Endothelial cell of umbilical vein (primary cell): ENCODE measurements around the gene SYT11. TPM values are rescaled to one million over a fixed set of nuclear protein-coding genes. Genes with fewer than 3 reads are reported as not detected.
"Not testable (repeated sequence)": the region's sequence is repeated elsewhere in the genome, so short reads cannot be mapped to it uniquely, and the experiment has no call there.

Experiments used
- BruUV-seq: library from RNA; stranded (reverse); fragments of 400-500 nt; replicated peaks from 2 replicates; lab custom pipeline; 2021; lab: Mats Ljungman, UMichigan
- CTCF ChIA-PET: fragments of 300-600, 350-600 bp; sonication (Branson Sonifier 250); formaldehyde crosslinking; loops from one replicate; lab custom pipeline; 2021; ENCODE audit warnings: antibody characterized with exemption, inconsistent platforms; lab: Charles Lee
- POLR2A ChIA-PET: fragments of 300-600, 350-600 bp; sonication (Branson Sonifier 250); formaldehyde crosslinking; loops from one replicate; lab custom pipeline; 2021; ENCODE audit warnings: antibody characterized with exemption, inconsistent platforms; lab: Charles Lee
- DNase-seq: peaks from one replicate; pipeline ENCODE4 v3.0.0-alpha.2; 2011; ENCODE audit warnings: low read depth, low spot score
- FAIRE-seq: peaks from 2 replicates; lab custom pipeline; 2011; peaks lifted over from hg19 to GRCh38; lab: Jason Lieb, UNC
- H2AFZ ChIP-seq: 2 replicates; pipeline ENCODE4 v1.6.0; 2012; ENCODE audit warnings: low read depth, low read length, control low read depth, inconsistent platforms
- H3K27ac ChIP-seq: 2 replicates; pipeline ENCODE4 v1.5.1; 2011; ENCODE audit warnings: low read depth, mild to moderate bottlenecking, control low read depth, low read length, moderate library complexity; ENCODE audit not compliant: insufficient read depth
- H3K27me3 ChIP-seq, 2 experiments: 2 replicates each; pipeline versions ENCODE4 v1.6.0 to v1.6.1; 2011; ENCODE audit warnings: low read length in 2 of 2, mixed read lengths in 1 of 2; ENCODE audit not compliant: control insufficient read depth in 2 of 2, insufficient read depth in 2 of 2
- H3K36me3 ChIP-seq, 2 experiments: 2 replicates in 1 of 2; 3 replicates in 1 of 2; pipeline ENCODE4 v1.5.1; 2011; ENCODE audit warnings: low read length in 2 of 2, mild to moderate bottlenecking in 1 of 2, moderate library complexity in 1 of 2; ENCODE audit not compliant: control insufficient read depth in 2 of 2, insufficient read depth in 2 of 2; ENCODE audit errors: extremely low read depth in 1 of 2
- H3K4me1 ChIP-seq: 3 replicates; pipeline ENCODE4 v1.5.1; 2011; ENCODE audit warnings: mild to moderate bottlenecking, low read length; ENCODE audit not compliant: control insufficient read depth, insufficient read depth; ENCODE audit errors: extremely low read depth
- H3K4me2 ChIP-seq: 2 replicates; pipeline ENCODE4 v1.6.1; 2011; ENCODE audit warnings: low read length, control low read depth, mixed read lengths; ENCODE audit not compliant: insufficient read depth
- H3K4me3 ChIP-seq, 3 experiments: fragments of 200-600 bp in 1 of 3; sonication (generic), shearing (Covaris generic) in 1 of 3; replicated peaks in 1 of 3; 2 replicates each; pipeline ENCODE4 v1.5.1; 2011 to 2016; ENCODE audit warnings: control low read depth in 3 of 3, low read length in 3 of 3, mild to moderate bottlenecking in 2 of 3, inconsistent platforms in 1 of 3, low read depth in 1 of 3, moderate library complexity in 1 of 3; ENCODE audit not compliant: insufficient read depth in 1 of 3
- H3K79me2 ChIP-seq: 2 replicates; pipeline ENCODE4 v1.6.0; 2012; ENCODE audit warnings: low read length, inconsistent platforms; ENCODE audit not compliant: control insufficient read depth, insufficient read depth
- H3K9ac ChIP-seq: replicated peaks from 2 replicates; pipeline ENCODE3; 2011; ENCODE audit warnings: low read length, control low read depth; ENCODE audit not compliant: insufficient read depth; ENCODE audit errors: extremely low read depth
- H3K9me1 ChIP-seq: replicated peaks from 3 replicates; pipeline ENCODE4 v1.6.0; 2011; ENCODE audit warnings: mild to moderate bottlenecking, low read length; ENCODE audit not compliant: control insufficient read depth, insufficient read depth; ENCODE audit errors: extremely low read depth
- H3K9me3 ChIP-seq: replicated peaks from 2 replicates; pipeline ENCODE4 v1.5.1; 2012; ENCODE audit warnings: low read length, inconsistent platforms; ENCODE audit not compliant: control insufficient read depth, insufficient read depth
- H4K20me1 ChIP-seq: replicated peaks from 2 replicates; pipeline ENCODE3; 2011; ENCODE audit warnings: mild to moderate bottlenecking, low read length; ENCODE audit not compliant: control insufficient read depth, insufficient read depth; ENCODE audit errors: extremely low read depth
- CTCF ChIP-seq, 2 donors: IDR thresholded peaks; 1 replicate in 1 of 2; 2 replicates in 1 of 2; pipeline ENCODE4 v1.5.1; 2011; ENCODE audit warnings: low read length in 2 of 2, mild to moderate bottlenecking in 2 of 2, moderate library complexity in 2 of 2, control low read depth in 1 of 2, inconsistent platforms in 1 of 2, low read depth in 1 of 2; ENCODE audit not compliant: insufficient read depth in 1 of 2; ENCODE audit errors: extremely low read depth in 1 of 2
- EZH2 ChIP-seq: IDR thresholded peaks from 2 replicates; pipeline ENCODE4 v1.6.1; 2012; ENCODE audit warnings: borderline replicate concordance, low read depth, mild to moderate bottlenecking, moderate library complexity, low read length, inconsistent platforms; ENCODE audit not compliant: severe bottlenecking
- FOS ChIP-seq: IDR thresholded peaks from 2 replicates; pipeline ENCODE4 v1.6.1; 2011; ENCODE audit warnings: mild to moderate bottlenecking, low read length, moderate library complexity, borderline replicate concordance; ENCODE audit not compliant: insufficient read depth
- GATA2 ChIP-seq: IDR thresholded peaks from 2 replicates; pipeline ENCODE4 v1.7.0; 2011; ENCODE audit warnings: low read depth, mild to moderate bottlenecking, moderate library complexity, mixed read lengths, low read length; ENCODE audit not compliant: insufficient read length, insufficient read depth
- JUN ChIP-seq: IDR thresholded peaks from 2 replicates; pipeline ENCODE4 v1.6.1; 2011; ENCODE audit warnings: borderline replicate concordance, low read depth; ENCODE audit not compliant: insufficient read length, insufficient read depth
- MAX ChIP-seq: IDR thresholded peaks from 2 replicates; pipeline ENCODE4 v1.6.1; 2011; ENCODE audit not compliant: insufficient read depth, insufficient read length
- MYC ChIP-seq: IDR thresholded peaks from one replicate; pipeline ENCODE4 v1.6.1; 2011; ENCODE audit warnings: mild to moderate bottlenecking, low read depth, low read length
- POLR2A ChIP-seq: IDR thresholded peaks from 2 replicates; pipeline ENCODE4 v1.6.1; 2012; ENCODE audit warnings: low read depth, mild to moderate bottlenecking, control low read depth, low read length
- POLR2AphosphoS5 ChIP-seq: IDR thresholded peaks from 2 replicates; pipeline ENCODE4 v1.6.1; 2012; ENCODE audit warnings: low read depth, mild to moderate bottlenecking, control low read depth, low read length, moderate library complexity; ENCODE audit not compliant: insufficient read depth
- dilution Hi-C: fragments of 300-500 bp; cut with MboI; formaldehyde crosslinking; loops from one replicate; pipeline ENCODE4 v1.15.0; 2019; ENCODE audit warnings: low sequenced_read_pairs; ENCODE audit not compliant: extremely low pct_ligation_motif_present
- intact Hi-C: fragments of 100-400 bp; cut with micrococcal nuclease; formaldehyde crosslinking; loops from one replicate; pipeline ENCODE4 v1.10.0; 2022
- polyA plus RNA-seq, 4 experiments: library from polyadenylated mRNA; depleted of rRNA in 3 of 4; stranded (reverse) in 3 of 4; unstranded in 1 of 4; fragments of >200 nt; gene quantifications; 2 replicates each; pipeline versions ENCODE4 v1.2.1 to v1.2.3, GENCODE V29; 2011 to 2012; ENCODE audit warnings: missing spikeins in 1 of 4
- total RNA-seq: library from RNA; stranded (reverse); gene quantifications from 2 replicates; pipeline ENCODE4 v1.2.3, GENCODE V29; 2021

Gene SYT11
- total and polyA plus RNA-seq, 2 donors (not counting 3 experiments of a cell fraction or from before 2014, with no cell fraction given), result 28.2 to 36.5 TPM

GRCh38 chr1:155929057-155929456, 69.7 kb downstream of the SYT11 start:
- Histone ChIP-seq H2AFZ (no peak overlapping the region), H3K79me2 (peaks cover 71% of the 10 kb centered on the region), H3K9ac (no peak overlapping the region), H3K9me1 (no peaks in the 10 kb centered on the region), H3K4me1 (peaks cover 38% of the 10 kb centered on the region), H3K9me3 (no peaks in the 10 kb centered on the region), H3K4me2 (no peak overlapping the region), H3K27me3 (no peaks in the 10 kb centered on the region), H3K27ac (no peak overlapping the region), H4K20me1 (peaks cover 4% of the 10 kb centered on the region), H3K36me3 (peaks cover 29 to 38% of the 10 kb centered on the region in 2 experiments), H3K4me3 (no peak overlapping the region)
- intact Hi-C loops (no loop called here), dilution Hi-C loops (no loop called here)
- DNase-seq, result no peak
- no TSS peak for BruUV-seq
- TF ChIP-seq MYC, result no peak
- TF ChIP-seq POLR2AphosphoS5, result no peak
- TF ChIP-seq FOS, result peak; percentile 33
- no peak for TF ChIP-seq MAX
- TF ChIP-seq POLR2A, result no peak
- TF ChIP-seq GATA2, result no peak
- no peak for TF ChIP-seq EZH2
- peak; percentile 9 for TF ChIP-seq JUN
- no peak for TF ChIP-seq CTCF (IDR thresholded peaks at IDR 0.05; ENCODE audit: extremely low read depth in 1 of 2, insufficient read depth in 1 of 2, low read depth in 1 of 2, low read length in 2 of 2)
- peak; percentile 18 for FAIRE-seq
- POLR2A ChIA-PET, result no interaction called here
- CTCF ChIA-PET, result interaction anchor here (6.7 kb wide), 1 partner anchor 60 kb away, joined by 57 read pairs; no protein-coding TSS in a partner anchor

- intact Hi-C loops, DNase-seq, H2AFZ ChIP-seq, H3K9me1 ChIP-seq, H4K20me1 ChIP-seq, H3K9me3 ChIP-seq, H3K27ac ChIP-seq, BruUV-seq, H3K9ac ChIP-seq, POLR2A ChIA-PET, dilution Hi-C loops, H3K27me3 ChIP-seq, FAIRE-seq: not testable (repeated sequence)
- Histone ChIP-seq H3K4me3 (peak overlapping the region in 1 of 3 experiments; percentile 21), H3K4me2 (peak overlapping the region; percentile 84), H3K79me2 (peaks cover 70% of the 10 kb centered on the region), H3K36me3 (peaks cover 24 to 34% of the 10 kb centered on the region in 2 experiments), H3K4me1 (peaks cover 42% of the 10 kb centered on the region)
- CTCF ChIA-PET, result interaction anchor here (0.7 to 6.7 kb wide), 5 partner anchors 9 to 136 kb away, joined by 3 to 57 read pairs (median 3); no protein-coding TSS in a partner anchor
Measured at GRCh38 chr1:155930725-155931124, 71.4 kb downstream of the SYT11 start.
